SK-N-SH treated with all-trans-retinoic acid at 6 μM for 48 hours (cell line): ENCODE results near the gene SOX13.

Source experiments
- ATAC-seq: fragments of 200-7000 bp; cut with Tn5 transposase; 3 replicates; pipeline ENCODE4 v1.9.1; 2020; ENCODE audit warnings: mild to moderate bottlenecking, moderate library complexity
- BACH2 ChIP-seq: fragments of 250-450 bp; sonication (Bioruptor Pico); IDR thresholded peaks from 2 replicates; pipeline ENCODE4 v1.9.0; 2021; ENCODE audit warnings: mild to moderate bottlenecking, borderline replicate concordance
- CSDC2 ChIP-seq: fragments of 250-450 bp; sonication (Bioruptor Pico); IDR thresholded peaks from 2 replicates; pipeline ENCODE4 v1.5.0; 2020; ENCODE audit warnings: mild to moderate bottlenecking, moderate library complexity
- CSRNP3 ChIP-seq: fragments of 250-450 bp; sonication (Bioruptor Pico); IDR thresholded peaks from 2 replicates; pipeline ENCODE4 v1.5.1; 2021; ENCODE audit warnings: mild to moderate bottlenecking, moderate library complexity
- ESRRG ChIP-seq: fragments of 250-450 bp; sonication (Bioruptor Pico); IDR thresholded peaks from 2 replicates; pipeline ENCODE4 v1.6.1; 2021; ENCODE audit warnings: mild to moderate bottlenecking
- GLIS3 ChIP-seq: fragments of 250-450 bp; sonication (Bioruptor Pico); IDR thresholded peaks from 2 replicates; pipeline ENCODE4 v1.5.0; 2020; ENCODE audit warnings: mild to moderate bottlenecking, moderate library complexity
- ISL1 ChIP-seq: fragments of 250-450 bp; sonication (Bioruptor Pico); IDR thresholded peaks from 2 replicates; pipeline ENCODE4 v2.1.2; 2022; ENCODE audit warnings: mild to moderate bottlenecking, moderate library complexity
- OSR1 ChIP-seq: fragments of 250-450 bp; sonication (Bioruptor Pico); IDR thresholded peaks from 2 replicates; pipeline ENCODE4 v1.8.0; 2022; ENCODE audit warnings: moderate library complexity, mild to moderate bottlenecking, inconsistent platforms
- PATZ1 ChIP-seq: fragments of 250-450 bp; sonication (Bioruptor Pico); IDR thresholded peaks from 2 replicates; pipeline ENCODE4 v1.8.0; 2020; ENCODE audit warnings: mild to moderate bottlenecking, moderate library complexity, borderline replicate concordance
- POU6F1 ChIP-seq: fragments of 250-450 bp; sonication (Bioruptor Pico); IDR thresholded peaks from 2 replicates; pipeline ENCODE4 v1.8.0; 2021; ENCODE audit warnings: low read depth, mild to moderate bottlenecking, moderate library complexity, borderline replicate concordance
- PPARA ChIP-seq: fragments of 250-450 bp; sonication (Bioruptor Pico); IDR thresholded peaks from 2 replicates; pipeline ENCODE4 v1.5.0; 2020; ENCODE audit warnings: mild to moderate bottlenecking, borderline replicate concordance
- RARB ChIP-seq: fragments of 250-450 bp; sonication (Bioruptor Pico); IDR thresholded peaks from 2 replicates; pipeline ENCODE4 v1.8.0; 2021; ENCODE audit warnings: mild to moderate bottlenecking, moderate library complexity
- TCF4 ChIP-seq: fragments of 250-450 bp; sonication (Bioruptor Pico); IDR thresholded peaks from 2 replicates; pipeline ENCODE4 v1.8.0; 2021; ENCODE audit warnings: mild to moderate bottlenecking, moderate library complexity, borderline replicate concordance
- TSHZ2 ChIP-seq: fragments of 250-450 bp; sonication (Bioruptor Pico); IDR thresholded peaks from 2 replicates; pipeline ENCODE4 v1.5.0; 2020; ENCODE audit warnings: mild to moderate bottlenecking, moderate library complexity
- ZFP3 ChIP-seq: fragments of 250-450 bp; sonication (Bioruptor Pico); IDR thresholded peaks from 2 replicates; pipeline ENCODE4 v1.5.0; 2020; ENCODE audit warnings: mild to moderate bottlenecking, moderate library complexity
- ZFP30 ChIP-seq: fragments of 450-650 bp; formaldehyde crosslinking; IDR thresholded peaks from 2 replicates; pipeline ENCODE4 v1.5.0; 2022; ENCODE audit warnings: mild to moderate bottlenecking, moderate library complexity
- ZNF565 ChIP-seq: fragments of 450-650 bp; formaldehyde crosslinking; conservative IDR thresholded peaks from 2 replicates; pipeline ENCODE4 v1.5.0; 2020; ENCODE audit warnings: low read depth, mild to moderate bottlenecking, moderate library complexity
- ZNF70 ChIP-seq: fragments of 450-650 bp; formaldehyde crosslinking; IDR thresholded peaks from 2 replicates; pipeline ENCODE4 v1.5.0; 2020; ENCODE audit warnings: mild to moderate bottlenecking, moderate library complexity

Gene SOX13

GRCh38 chr1:204167730-204168129 is 94.8 kb downstream of the SOX13 start:
- TF ChIP-seq OSR1, result no peak
- no peak for TF ChIP-seq CSDC2 (CRISPR knock-in tag)
- no peak for TF ChIP-seq ZNF70 (CRISPR knock-in tag)
- no peak for TF ChIP-seq ZFP3 (CRISPR knock-in tag)
- TF ChIP-seq TSHZ2 (CRISPR knock-in tag), result no peak
- TF ChIP-seq TCF4 (CRISPR knock-in tag), result no peak
- TF ChIP-seq BACH2 (CRISPR knock-in tag), result no peak
- TF ChIP-seq ESRRG (CRISPR knock-in tag), result no peak
- no peak for TF ChIP-seq ISL1
- TF ChIP-seq GLIS3 (CRISPR knock-in tag), result no peak
- TF ChIP-seq PATZ1, result no peak
- TF ChIP-seq POU6F1, result no peak
- TF ChIP-seq PPARA (CRISPR knock-in tag), result no peak
- TF ChIP-seq CSRNP3 (CRISPR knock-in tag), result no peak
- TF ChIP-seq ZNF565, result no peak
- no peak for ATAC-seq

GRCh38 chr1:204169858-204170257 is 96.9 kb downstream of the SOX13 start:
- no peak for ATAC-seq
- TF ChIP-seq ZFP3 (CRISPR knock-in tag), result no peak
- no peak for TF ChIP-seq ZFP30
- no peak for TF ChIP-seq ZNF565
- TF ChIP-seq TSHZ2 (CRISPR knock-in tag), result no peak
- no peak for TF ChIP-seq RARB (CRISPR knock-in tag)
- TF ChIP-seq PPARA (CRISPR knock-in tag), result no peak
- no peak for TF ChIP-seq BACH2 (CRISPR knock-in tag)
- no peak for TF ChIP-seq PATZ1
- TF ChIP-seq OSR1, result no peak
- TF ChIP-seq ISL1, result no peak
